Measurements from ENCODE around the gene PLEKHH2.
"Not testable (repeated sequence)": the region's sequence is repeated elsewhere in the genome, so short reads cannot be mapped to it uniquely, and the experiment has no call there.

PLEKHH2 gene

GRCh38 chr2:43718530-43719124 lies 81.6 kb downstream of the PLEKHH2 start:
- no peak for DNase-seq

- no peak for DNase-seq
These were observed 87.9 kb downstream of the PLEKHH2 start for GRCh38 chr2:43724728-43725526.

- DNase-seq, result no peak
These were observed 88.7 kb downstream of the PLEKHH2 start for GRCh38 chr2:43725711-43726246.

- DNase-seq, result not testable (repeated sequence)
These were observed 90.0 kb downstream of the PLEKHH2 start for GRCh38 chr2:43726961-43727633.

GRCh38 chr2:43727634-43728014 lies 90.6 kb downstream of the PLEKHH2 start:
- no peak for DNase-seq

- no peak for DNase-seq
These were observed 92.6 kb downstream of the PLEKHH2 start for GRCh38 chr2:43729491-43730174.

GRCh38 chr2:43731211-43731610 lies 94.2 kb downstream of the PLEKHH2 start:
- no peak for DNase-seq

- no peak for DNase-seq
These were observed 99.6 kb downstream of the PLEKHH2 start for GRCh38 chr2:43736637-43737036.

- no peak for DNase-seq
These were observed 100.2 kb downstream of the PLEKHH2 start for GRCh38 chr2:43737097-43737854.

GRCh38 chr2:43737855-43738254 lies 100.8 kb downstream of the PLEKHH2 start:
- no peak for DNase-seq

- DNase-seq, result no peak
These were observed 101.2 kb downstream of the PLEKHH2 start for GRCh38 chr2:43738257-43738656.

GRCh38 chr2:43743706-43744105 lies 106.6 kb downstream of the PLEKHH2 start:
- DNase-seq, result no peak

GRCh38 chr2:43745457-43745856 lies 108.4 kb downstream of the PLEKHH2 start:
- no peak for DNase-seq

GRCh38 chr2:43748333-43748732 lies 111.3 kb downstream of the PLEKHH2 start:
- DNase-seq, result no peak

- no peak for DNase-seq
These were observed 112.5 kb downstream of the PLEKHH2 start for GRCh38 chr2:43749583-43749982.

GRCh38 chr2:43751476-43751990 lies 114.5 kb downstream of the PLEKHH2 start:
- no peak for DNase-seq

- DNase-seq, result no peak
These were observed 115.2 kb downstream of the PLEKHH2 start for GRCh38 chr2:43752302-43752701.

GRCh38 chr2:43754180-43754579 lies 117.1 kb downstream of the PLEKHH2 start:
- no peak for DNase-seq

- no peak for DNase-seq
These were observed 121.7 kb downstream of the PLEKHH2 start for GRCh38 chr2:43758739-43759138.

- no peak for DNase-seq
These were observed 122.1 kb downstream of the PLEKHH2 start for GRCh38 chr2:43759195-43759594.

- DNase-seq, result no peak
These were observed 125.2 kb downstream of the PLEKHH2 start for GRCh38 chr2:43762286-43762685.

- DNase-seq, result no peak
These were observed 126.0 kb downstream of the PLEKHH2 start for GRCh38 chr2:43763091-43763490.
